NCI-H1105 (cell line): ENCODE measurements around the gene BABAM2.
"Not testable (repeated sequence)": the region's sequence is repeated elsewhere in the genome, so short reads cannot be mapped to it uniquely, and the experiment has no call there.

Experiments used
- DNase-seq: peaks from one replicate; lab custom pipeline; 2025; lab: John Stamatoyannopoulos, UW

Gene BABAM2

GRCh38 chr2:27878825-27879224 is 11.7 kb upstream of the BABAM2 start:
- no peak for DNase-seq

GRCh38 chr2:27881815-27882583 is 8.5 kb upstream of the BABAM2 start:
- DNase-seq = not testable (repeated sequence)

- DNase-seq = not testable (repeated sequence)
Measured at GRCh38 chr2:27882584-27882922, 8.0 kb upstream of the BABAM2 start.

GRCh38 chr2:27884601-27885000 is 5.9 kb upstream of the BABAM2 start:
- DNase-seq = no peak

GRCh38 chr2:27885234-27885633 is 5.3 kb upstream of the BABAM2 start:
- DNase-seq = no peak

- DNase-seq = no peak
Measured at GRCh38 chr2:27885661-27886060, 4.9 kb upstream of the BABAM2 start.

GRCh38 chr2:27886322-27886721 is 4.2 kb upstream of the BABAM2 start:
- no peak for DNase-seq

- no peak for DNase-seq
Measured at GRCh38 chr2:27887111-27887510, 3.4 kb upstream of the BABAM2 start.

- DNase-seq = no peak
Measured at GRCh38 chr2:27887830-27888229, 2.7 kb upstream of the BABAM2 start.

- DNase-seq = no peak
Measured at GRCh38 chr2:27888790-27889189, 1.7 kb upstream of the BABAM2 start.

GRCh38 chr2:27889774-27890145 is 769 bp upstream of the BABAM2 start:
- DNase-seq = no peak

- DNase-seq = peak; percentile 5
Measured at GRCh38 chr2:27890924-27891672, 569 bp downstream of the BABAM2 start.

GRCh38 chr2:27891673-27892105 is 1.2 kb downstream of the BABAM2 start:
- DNase-seq = no peak

- DNase-seq = no peak
Measured at GRCh38 chr2:27893006-27893405, 2.5 kb downstream of the BABAM2 start.

- DNase-seq = no peak
Measured at GRCh38 chr2:27897717-27898116, 7.2 kb downstream of the BABAM2 start.

- no peak for DNase-seq
Measured at GRCh38 chr2:27901234-27901633, 10.7 kb downstream of the BABAM2 start.

GRCh38 chr2:27902098-27902497 is 11.6 kb downstream of the BABAM2 start:
- no peak for DNase-seq

- DNase-seq = no peak
Measured at GRCh38 chr2:27903018-27903417, 12.5 kb downstream of the BABAM2 start.

GRCh38 chr2:27903649-27904404 is 13.3 kb downstream of the BABAM2 start:
- no peak for DNase-seq

- no peak for DNase-seq
Measured at GRCh38 chr2:27904405-27904665, 13.8 kb downstream of the BABAM2 start.

GRCh38 chr2:27906074-27906473 is 15.5 kb downstream of the BABAM2 start:
- DNase-seq = no peak

- DNase-seq = no peak
Measured at GRCh38 chr2:27907547-27907946, 17.0 kb downstream of the BABAM2 start.

- no peak for DNase-seq
Measured at GRCh38 chr2:27909901-27910300, 19.4 kb downstream of the BABAM2 start.
